SU-DHL-6 (cell line): ENCODE data around the gene RYR2.

Experiments used
- H2AFZ ChIP-seq: fragments of 200-600 bp; sonication (generic); 2 replicates; pipeline ENCODE4 v1.6.1; 2014; ENCODE audit warnings: low read depth, mild to moderate bottlenecking, moderate library complexity, mixed read lengths, antibody characterized with exemption, low read length; ENCODE audit not compliant: severe bottlenecking
- H3F3A ChIP-seq: fragments of 200-600 bp; shearing (Covaris generic); 2 replicates; pipeline ENCODE4 v1.6.0; 2016; ENCODE audit warnings: antibody characterized with exemption, mild to moderate bottlenecking; ENCODE audit not compliant: insufficient read depth
- H3K27ac ChIP-seq: fragments of 200-600 bp; sonication (generic); 2 replicates; pipeline ENCODE4 v1.5.1; 2016; ENCODE audit warnings: low read depth, mild to moderate bottlenecking, low read length, moderate library complexity, mixed read lengths
- H3K27me3 ChIP-seq: fragments of 200-600 bp; sonication (generic), shearing (Covaris generic); 2 replicates; pipeline ENCODE4 v1.6.0; 2014; ENCODE audit warnings: mild to moderate bottlenecking, low read length
- H3K36me3 ChIP-seq: fragments of 200-600 bp; sonication (generic); 2 replicates; pipeline ENCODE4 v1.6.1; 2014; ENCODE audit warnings: mild to moderate bottlenecking, low read length, mixed read lengths
- H3K4me2 ChIP-seq: fragments of 300-600, 200-600 bp; shearing (Covaris generic), sonication (generic); 2 replicates; pipeline ENCODE4 v1.6.0; 2014; ENCODE audit warnings: low read length, low read depth, mild to moderate bottlenecking; ENCODE audit not compliant: poor library complexity, severe bottlenecking
- H3K4me3 ChIP-seq: fragments of 200-600 bp; sonication (generic); 2 replicates; pipeline ENCODE4 v1.5.1; 2014; ENCODE audit warnings: antibody characterized with exemption, low read length, mild to moderate bottlenecking, mixed read lengths; ENCODE audit not compliant: insufficient read depth, poor library complexity, severe bottlenecking
- H3K79me2 ChIP-seq: fragments of 200-600 bp; sonication (generic); 2 replicates; pipeline ENCODE4 v1.6.1; 2014; ENCODE audit warnings: mild to moderate bottlenecking, low read length, moderate library complexity; ENCODE audit not compliant: insufficient read depth
- H3K9ac ChIP-seq: fragments of 200-600 bp; sonication (generic); 2 replicates; pipeline ENCODE4 v1.7.0; 2014; ENCODE audit warnings: mild to moderate bottlenecking, low read length
- H3K9me2 ChIP-seq: fragments of 200-600 bp; sonication (generic); replicated peaks from 2 replicates; pipeline ENCODE4 v1.6.1; 2014; ENCODE audit warnings: low read length; ENCODE audit not compliant: insufficient read depth
- H3K9me3 ChIP-seq: fragments of 200-600 bp; sonication (generic); 2 replicates; pipeline ENCODE4 v1.6.1; 2014; ENCODE audit warnings: low read length, mixed read lengths; ENCODE audit not compliant: insufficient read depth
- H4K20me1 ChIP-seq: fragments of 200-600 bp; sonication (generic); 2 replicates; pipeline ENCODE4 v1.6.1; 2014; ENCODE audit warnings: low read depth, mild to moderate bottlenecking, antibody characterized with exemption, low read length, moderate library complexity, mixed read lengths
- CTCF ChIP-seq: fragments of 200-600 bp; sonication (generic); IDR thresholded peaks from one replicate; pipeline ENCODE4 v1.5.1; 2017; ENCODE audit warnings: antibody characterized with exemption, mild to moderate bottlenecking, low read length, moderate library complexity; ENCODE audit not compliant: insufficient read depth, poor library complexity, severe bottlenecking
- EZH2phosphoT487 ChIP-seq: fragments of 200-600 bp; sonication (generic), shearing (Covaris generic); conservative IDR thresholded peaks from 2 replicates; pipeline ENCODE4 v1.6.1; 2018; ENCODE audit warnings: mild to moderate bottlenecking, antibody characterized with exemption, low read length, moderate library complexity, mixed read lengths

RYR2 gene

GRCh38 chr1:237171454-237172117 is 129.6 kb downstream of the RYR2 start:
- Histone ChIP-seq H3K9me3 (no peaks in the 10 kb centered on the region), H3K9ac (no peak overlapping the region), H3K9me2 (no peaks in the 10 kb centered on the region), H4K20me1 (no peaks in the 10 kb centered on the region), H3K4me3 (no peak overlapping the region), H3K27me3 (no peaks in the 10 kb centered on the region), H3K27ac (no peak overlapping the region), H3K79me2 (no peaks in the 10 kb centered on the region), H3K36me3 (no peaks in the 10 kb centered on the region), H3K4me2 (no peak overlapping the region), H3F3A (no peaks in the 10 kb centered on the region), H2AFZ (no peak overlapping the region)
- TF ChIP-seq EZH2phosphoT487, result no peak
- no peak for TF ChIP-seq CTCF

- Histone ChIP-seq H3K4me2 (no peak overlapping the region), H3K36me3 (no peaks in the 10 kb centered on the region), H3K9ac (no peak overlapping the region), H3K79me2 (no peaks in the 10 kb centered on the region), H3K9me3 (no peaks in the 10 kb centered on the region), H3K27me3 (no peaks in the 10 kb centered on the region), H3K9me2 (no peaks in the 10 kb centered on the region), H3K4me3 (no peak overlapping the region), H2AFZ (no peak overlapping the region), H3K27ac (no peak overlapping the region), H3F3A (no peaks in the 10 kb centered on the region), H4K20me1 (no peaks in the 10 kb centered on the region)
- TF ChIP-seq CTCF (no peak), EZH2phosphoT487 (no peak)
These were observed 130.1 kb downstream of the RYR2 start for GRCh38 chr1:237172118-237172485.

GRCh38 chr1:237179503-237179902 is 137.5 kb downstream of the RYR2 start:
- Histone ChIP-seq H3K79me2 (no peaks in the 10 kb centered on the region), H3K27ac (no peak overlapping the region), H3K27me3 (no peaks in the 10 kb centered on the region), H3K4me2 (no peak overlapping the region), H3K9me2 (no peaks in the 10 kb centered on the region), H4K20me1 (no peaks in the 10 kb centered on the region), H3F3A (no peaks in the 10 kb centered on the region), H3K36me3 (no peaks in the 10 kb centered on the region), H3K9ac (no peak overlapping the region), H3K4me3 (no peak overlapping the region), H3K9me3 (no peaks in the 10 kb centered on the region), H2AFZ (no peak overlapping the region)
- TF ChIP-seq EZH2phosphoT487 (no peak), CTCF (no peak)
